Measurements from ENCODE around the gene PTPRT. TPM values are rescaled to one million over a fixed set of nuclear protein-coding genes. Genes with fewer than 3 reads are reported as not detected.

Gene PTPRT
- total RNA-seq, 1 experiment from 2014 or later: not detected

DNA sequence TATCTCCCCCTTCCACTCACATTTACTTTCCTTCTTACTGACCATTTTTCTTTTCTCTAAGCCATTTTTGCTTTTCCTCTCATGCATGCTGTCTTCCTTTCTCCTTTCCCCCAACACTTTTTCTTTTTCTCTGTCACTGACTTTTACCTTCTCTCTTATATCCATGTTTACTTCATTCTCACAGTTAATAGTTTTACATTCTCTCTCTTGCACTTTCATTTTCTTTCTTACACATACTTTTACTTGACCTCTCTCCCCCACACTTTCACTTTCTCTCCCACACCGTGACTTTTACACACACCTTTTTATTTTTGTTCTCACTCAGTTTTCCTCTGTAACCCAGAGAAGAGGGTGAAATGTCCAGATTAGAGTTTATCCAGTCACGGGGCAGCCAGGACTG, 636.3 kb downstream of the PTPRT start:
- Histone ChIP-seq H3K36me3 (ENCODE audit: control insufficient read depth in 1 of 2, insufficient read depth in 2 of 2, low read length in 2 of 2) (no peaks in the 10 kb centered on the region), H3K4me3 (replicated peaks in 1 of 2; ENCODE audit: low read depth in 1 of 2, low read length in 2 of 2) (no peak overlapping the region), H2AFZ (ENCODE audit: low read depth, low read length, poor library complexity, severe bottlenecking) (no peak overlapping the region), H3K9me2 (ENCODE audit: insufficient read depth) (no peaks in the 10 kb centered on the region), H3K27me3 (ENCODE audit: insufficient read depth, low read length) (no peaks in the 10 kb centered on the region), H3K4me2 (ENCODE audit: low read length) (no peak overlapping the region), H3K27ac (ENCODE audit: low read depth, low read length) (no peak overlapping the region), H3K9me3 (ENCODE audit: control insufficient read depth in 1 of 2, insufficient read depth in 1 of 2, low read depth in 1 of 2, low read length in 2 of 2) (peaks cover 13 to 40% of the 10 kb centered on the region in 2 experiments; a peak in 2 of 4 replicates), H4K20me1 (ENCODE audit: insufficient read depth) (no peaks in the 10 kb centered on the region), H3K4me1 (ENCODE audit: control insufficient read depth in 1 of 2, insufficient read depth in 2 of 2, low read length in 2 of 2) (no peaks in the 10 kb centered on the region), H3K79me2 (ENCODE audit: insufficient read depth, low read length) (no peaks in the 10 kb centered on the region), H3K9ac (ENCODE audit: low read length) (no peak overlapping the region)
- ChIA-PET POLR2A (no interaction called here), RAD21 (ENCODE audit: low non-redundant PET in 1 of 2, low total read pairs in 2 of 2, uncharacterized antibody in 2 of 2, unreplicated experiment in 2 of 2) (no interaction called here), CTCF (no interaction called here)
- TF ChIP-seq POLR2AphosphoS5 (IDR thresholded peaks at IDR 0.05; ENCODE audit: low read depth, low read length) (no peak), POLR2A (IDR thresholded peaks at IDR 0.05; ENCODE audit: borderline replicate concordance, extremely low read depth, insufficient read depth, insufficient read length) (no peak), EGR1 (IDR thresholded peaks at IDR 0.05; ENCODE audit: low read depth) (no peak), SP1 (IDR thresholded peaks at IDR 0.05; ENCODE audit: low read depth) (no peak), ZFX (IDR thresholded peaks at IDR 0.05) (no peak)
- no peak for DNase-seq (ENCODE audit: low read depth, low spot score)
- no peak for ATAC-seq
- no TSS peak for BruUV-seq (replicated peaks)
- intact Hi-C loops (cut with micrococcal nuclease): no loop called here

DNA sequence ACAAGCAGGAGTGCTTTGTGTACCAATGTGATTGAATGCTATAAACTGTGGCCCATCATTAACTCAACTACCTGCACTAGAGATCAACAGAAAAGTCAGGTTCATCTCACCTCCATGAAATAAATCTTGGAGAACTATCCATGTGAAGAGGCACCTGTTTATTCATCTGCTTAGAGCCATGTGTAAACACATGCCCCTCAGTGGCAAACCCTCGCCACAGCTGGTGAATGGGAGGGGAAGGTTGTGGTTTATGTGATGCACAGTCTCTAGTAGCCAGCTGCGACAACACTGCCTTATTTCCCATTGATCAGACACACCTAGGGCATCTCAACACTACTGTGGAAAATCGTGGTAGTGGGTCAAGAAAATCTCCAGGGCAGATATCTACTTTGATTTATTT, 640.2 kb downstream of the PTPRT start:
- Histone ChIP-seq H3K9me3 (ENCODE audit: control insufficient read depth in 1 of 2, insufficient read depth in 1 of 2, low read depth in 1 of 2, low read length in 2 of 2) (peaks cover 12 to 23% of the 10 kb centered on the region in 2 experiments; a peak in 2 of 4 replicates), H4K20me1 (ENCODE audit: insufficient read depth) (no peaks in the 10 kb centered on the region), H3K79me2 (ENCODE audit: insufficient read depth, low read length) (no peaks in the 10 kb centered on the region), H2AFZ (ENCODE audit: low read depth, low read length, poor library complexity, severe bottlenecking) (no peak overlapping the region), H3K9ac (ENCODE audit: low read length) (no peak overlapping the region), H3K4me2 (ENCODE audit: low read length) (no peak overlapping the region), H3K27ac (ENCODE audit: low read depth, low read length) (no peak overlapping the region), H3K4me3 (replicated peaks in 1 of 2; ENCODE audit: low read depth in 1 of 2, low read length in 2 of 2) (no peak overlapping the region), H3K27me3 (ENCODE audit: insufficient read depth, low read length) (no peaks in the 10 kb centered on the region), H3K36me3 (ENCODE audit: control insufficient read depth in 1 of 2, insufficient read depth in 2 of 2, low read length in 2 of 2) (no peaks in the 10 kb centered on the region), H3K4me1 (ENCODE audit: control insufficient read depth in 1 of 2, insufficient read depth in 2 of 2, low read length in 2 of 2) (no peaks in the 10 kb centered on the region), H3K9me2 (ENCODE audit: insufficient read depth) (no peaks in the 10 kb centered on the region)
- no TSS peak for BruUV-seq (replicated peaks)
- no peak for DNase-seq (ENCODE audit: low read depth, low spot score)
- ChIA-PET POLR2A (no interaction called here), RAD21 (ENCODE audit: low non-redundant PET in 1 of 2, low total read pairs in 2 of 2, uncharacterized antibody in 2 of 2, unreplicated experiment in 2 of 2) (no interaction called here), CTCF (no interaction called here)
- intact Hi-C loops (cut with micrococcal nuclease): no loop called here
- no peak for ATAC-seq
- TF ChIP-seq, protein P1, sequence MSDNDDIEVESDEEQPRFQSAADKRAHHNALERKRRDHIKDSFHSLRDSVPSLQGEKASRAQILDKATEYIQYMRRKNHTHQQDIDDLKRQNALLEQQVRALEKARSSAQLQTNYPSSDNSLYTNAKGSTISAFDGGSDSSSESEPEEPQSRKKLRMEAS (IDR thresholded peaks at IDR 0.05): no peak
- TF ChIP-seq, protein P2, sequence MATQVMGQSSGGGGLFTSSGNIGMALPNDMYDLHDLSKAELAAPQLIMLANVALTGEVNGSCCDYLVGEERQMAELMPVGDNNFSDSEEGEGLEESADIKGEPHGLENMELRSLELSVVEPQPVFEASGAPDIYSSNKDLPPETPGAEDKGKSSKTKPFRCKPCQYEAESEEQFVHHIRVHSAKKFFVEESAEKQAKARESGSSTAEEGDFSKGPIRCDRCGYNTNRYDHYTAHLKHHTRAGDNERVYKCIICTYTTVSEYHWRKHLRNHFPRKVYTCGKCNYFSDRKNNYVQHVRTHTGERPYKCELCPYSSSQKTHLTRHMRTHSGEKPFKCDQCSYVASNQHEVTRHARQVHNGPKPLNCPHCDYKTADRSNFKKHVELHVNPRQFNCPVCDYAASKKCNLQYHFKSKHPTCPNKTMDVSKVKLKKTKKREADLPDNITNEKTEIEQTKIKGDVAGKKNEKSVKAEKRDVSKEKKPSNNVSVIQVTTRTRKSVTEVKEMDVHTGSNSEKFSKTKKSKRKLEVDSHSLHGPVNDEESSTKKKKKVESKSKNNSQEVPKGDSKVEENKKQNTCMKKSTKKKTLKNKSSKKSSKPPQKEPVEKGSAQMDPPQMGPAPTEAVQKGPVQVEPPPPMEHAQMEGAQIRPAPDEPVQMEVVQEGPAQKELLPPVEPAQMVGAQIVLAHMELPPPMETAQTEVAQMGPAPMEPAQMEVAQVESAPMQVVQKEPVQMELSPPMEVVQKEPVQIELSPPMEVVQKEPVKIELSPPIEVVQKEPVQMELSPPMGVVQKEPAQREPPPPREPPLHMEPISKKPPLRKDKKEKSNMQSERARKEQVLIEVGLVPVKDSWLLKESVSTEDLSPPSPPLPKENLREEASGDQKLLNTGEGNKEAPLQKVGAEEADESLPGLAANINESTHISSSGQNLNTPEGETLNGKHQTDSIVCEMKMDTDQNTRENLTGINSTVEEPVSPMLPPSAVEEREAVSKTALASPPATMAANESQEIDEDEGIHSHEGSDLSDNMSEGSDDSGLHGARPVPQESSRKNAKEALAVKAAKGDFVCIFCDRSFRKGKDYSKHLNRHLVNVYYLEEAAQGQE (IDR thresholded peaks at IDR 0.05; ENCODE audit: low read depth): no peak
- TF ChIP-seq ELF1 (IDR thresholded peaks at IDR 0.05; ENCODE audit: borderline replicate concordance, low read depth) (no peak), RAD21 (IDR thresholded peaks at IDR 0.05; ENCODE audit: low read depth) (no peak), EZH2 (IDR thresholded peaks at IDR 0.05) (no peak), CBX3 (IDR thresholded peaks at IDR 0.05; ENCODE audit: low read depth) (no peak), POLR2A (IDR thresholded peaks at IDR 0.05; ENCODE audit: borderline replicate concordance, extremely low read depth, insufficient read depth, insufficient read length) (no peak)

Data from HCT116 (cell line).